Breast epithelium (tissue), 4 donors: ENCODE measurements around the gene FADS6. TPM values are rescaled to one million over a fixed set of nuclear protein-coding genes. Genes with fewer than 3 reads are reported as not detected.
"Not testable (repeated sequence)": the region's sequence is repeated elsewhere in the genome, so short reads cannot be mapped to it uniquely, and the experiment has no call there.

Experiments
- DNase-seq, 2 donors: peaks; one replicate each; pipeline ENCODE4 v3.0.0-alpha.2; 2019; ENCODE audit warnings: low spot score in 2 of 2
- H3K27ac ChIP-seq, 2 donors: fragments of 200-600 bp; sonication (generic) in 1 of 2; one replicate each; pipeline ENCODE4 v1.5.1; 2016 to 2019; ENCODE audit warnings: mild to moderate bottlenecking in 1 of 2
- H3K27me3 ChIP-seq, 2 donors: fragments of 200-600 bp; sonication (generic) in 1 of 2; one replicate each; pipeline versions ENCODE4 v1.5.1 to v1.6.0; 2017 to 2019; ENCODE audit warnings: control low read depth in 1 of 2, mild to moderate bottlenecking in 1 of 2
- H3K36me3 ChIP-seq: fragments of 200-600 bp; one replicate; pipeline ENCODE4 v1.5.1; 2019
- H3K4me1 ChIP-seq, 2 donors: fragments of 200-600 bp; sonication (generic); one replicate each; pipeline ENCODE4 v1.5.1; 2016 to 2019; ENCODE audit warnings: control low read depth in 1 of 2
- H3K4me3 ChIP-seq, 3 donors: fragments of 200-600 bp; sonication (generic); 1 replicate in 2 of 3; 2 replicates in 1 of 3; pipeline ENCODE4 v1.5.1; 2016 to 2019; ENCODE audit warnings: mild to moderate bottlenecking in 3 of 3, moderate library complexity in 2 of 3
- H3K9me3 ChIP-seq, 2 donors: fragments of 200-600 bp; sonication (generic) in 1 of 2; one replicate each; pipeline ENCODE4 v1.5.1; 2016 to 2019; ENCODE audit warnings: control low read depth in 1 of 2
- CTCF ChIP-seq, 3 donors: fragments of 450-650 bp; IDR thresholded peaks; one replicate each; pipeline ENCODE4 v1.5.1; 2016 to 2017; ENCODE audit warnings: antibody characterized with exemption in 3 of 3, mild to moderate bottlenecking in 3 of 3, moderate library complexity in 3 of 3
- POLR2A ChIP-seq: fragments of 450-650 bp; IDR thresholded peaks from one replicate; pipeline ENCODE4 v1.6.1; 2016; ENCODE audit warnings: antibody characterized with exemption, mild to moderate bottlenecking, moderate library complexity
- POLR2AphosphoS5 ChIP-seq, 3 donors: sonication (generic); formaldehyde crosslinking; IDR thresholded peaks; one replicate each; pipeline ENCODE4 v1.6.1; 2017; ENCODE audit warnings: antibody characterized with exemption in 3 of 3
- intact Hi-C: fragments of 100-400 bp; cut with DNase I; formaldehyde crosslinking; loops from one replicate; pipeline ENCODE4 v1.15.1; 2023; ENCODE audit warnings: low total_unique reads
- total RNA-seq, 3 donors: library from RNA; depleted of rRNA; stranded (reverse); fragments of >200 nt; gene quantifications; one replicate each; pipeline ENCODE4 v1.1.0, GENCODE V29; 2016

The FADS6 gene
- total RNA-seq, 3 donors from 2014 or later, result 0.33 to 0.80 TPM; not detected in 1

- Histone ChIP-seq H3K9me3 (no peaks in the 10 kb centered on the region), H3K27me3 (no peaks in the 10 kb centered on the region), H3K4me1 (no peaks in the 10 kb centered on the region), H3K27ac (no peak overlapping the region), H3K36me3 (no peaks in the 10 kb centered on the region), H3K4me3 (no peak overlapping the region)
- no peak for TF ChIP-seq POLR2A
- TF ChIP-seq CTCF (IDR thresholded peaks at IDR 0.05), result no peak
- no peak for TF ChIP-seq POLR2AphosphoS5 (IDR thresholded peaks at IDR 0.05)
- intact Hi-C loops, result no loop called here
- DNase-seq, result no peak
These were observed 22.9 kb upstream of the FADS6 start for GRCh38 chr17:74916136-74916850.

- H3K27ac ChIP-seq, H3K36me3 ChIP-seq, DNase-seq, H3K4me1 ChIP-seq, H3K9me3 ChIP-seq, H3K4me3 ChIP-seq, intact Hi-C loops, H3K27me3 ChIP-seq: not testable (repeated sequence)
These were observed 18.0 kb upstream of the FADS6 start for GRCh38 chr17:74911423-74911822.

GRCh38 chr17:74909097-74909496, 15.7 kb upstream of the FADS6 start:
- H3K4me3 ChIP-seq, H3K36me3 ChIP-seq, H3K9me3 ChIP-seq, intact Hi-C loops, H3K27ac ChIP-seq, H3K27me3 ChIP-seq, DNase-seq, H3K4me1 ChIP-seq: not testable (repeated sequence)

GRCh38 chr17:74907012-74907411, 13.6 kb upstream of the FADS6 start:
- intact Hi-C loops, result no loop called here
- H3K9me3 ChIP-seq, result no peaks in the 10 kb centered on the region
- no peak for DNase-seq
- H3K27ac ChIP-seq, result no peak overlapping the region
- TF ChIP-seq CTCF (IDR thresholded peaks at IDR 0.05), result no peak
- TF ChIP-seq POLR2AphosphoS5 (IDR thresholded peaks at IDR 0.05), result no peak
- no peaks in the 10 kb centered on the region for H3K36me3 ChIP-seq
- H3K27me3 ChIP-seq, result peaks cover 0 to 7% of the 10 kb centered on the region in 2 donors
- no peaks in the 10 kb centered on the region for H3K4me1 ChIP-seq
- H3K4me3 ChIP-seq, result no peak overlapping the region

- H3K4me3 ChIP-seq, H3K27me3 ChIP-seq, H3K27ac ChIP-seq, DNase-seq, H3K36me3 ChIP-seq, intact Hi-C loops, H3K9me3 ChIP-seq, H3K4me1 ChIP-seq: not testable (repeated sequence)
These were observed 12.9 kb upstream of the FADS6 start for GRCh38 chr17:74906214-74906793.

GRCh38 chr17:74904687-74905409, 11.4 kb upstream of the FADS6 start:
- Histone ChIP-seq H3K4me3 (no peak overlapping the region), H3K27ac (no peak overlapping the region), H3K4me1 (no peaks in the 10 kb centered on the region), H3K9me3 (no peaks in the 10 kb centered on the region), H3K36me3 (no peaks in the 10 kb centered on the region), H3K27me3 (peaks cover 0 to 13% of the 10 kb centered on the region in 2 donors)
- TF ChIP-seq CTCF (IDR thresholded peaks at IDR 0.05) (no peak), POLR2A (no peak), POLR2AphosphoS5 (IDR thresholded peaks at IDR 0.05) (no peak)
- DNase-seq, result no peak
- intact Hi-C loops, result loop anchor here (5.0 kb wide), 1 partner anchor 1223 kb away; no protein-coding TSS in a partner anchor
